AG09309 (cell line): ENCODE results near the gene COPS2.

Experiments used
- DNase-seq: peaks from one replicate; pipeline ENCODE4 v3.0.0-alpha.2; 2010; ENCODE audit warnings: low read depth
- H3K4me3 ChIP-seq: 2 replicates; pipeline ENCODE4 v1.5.1; 2011; ENCODE audit warnings: mild to moderate bottlenecking, low read depth, low read length, moderate library complexity; ENCODE audit not compliant: control insufficient read depth
- CTCF ChIP-seq: IDR thresholded peaks from 2 replicates; pipeline ENCODE4 v1.5.1; 2011; ENCODE audit warnings: mild to moderate bottlenecking, low read depth, low read length, inconsistent platforms; ENCODE audit not compliant: insufficient read depth, control insufficient read depth; ENCODE audit errors: missing control alignments

COPS2 gene

GRCh38 chr15:49155110-49155833, at the start of gene COPS2:
COPS2 (minus strand) TSS chr15:49155599; CDS start chr15:49155578, 21 bp downstream.
- no peak for TF ChIP-seq CTCF
- peak within 1 kb of the TSS; percentile 61 for H3K4me3 ChIP-seq
- peak; percentile 97 for DNase-seq

- TF ChIP-seq CTCF, result no peak
- no peak for DNase-seq
- H3K4me3 ChIP-seq, result no peak overlapping the region
Measured at GRCh38 chr15:49200347-49200746, 44.9 kb upstream of the COPS2 start.

- no peak for TF ChIP-seq CTCF
- no peak overlapping the region for H3K4me3 ChIP-seq
- no peak for DNase-seq
Measured at GRCh38 chr15:49199666-49200065, 44.3 kb upstream of the COPS2 start.

- DNase-seq, result no peak
- H3K4me3 ChIP-seq, result no peak overlapping the region
- TF ChIP-seq CTCF, result no peak
Measured at GRCh38 chr15:49196856-49197255, 41.5 kb upstream of the COPS2 start.

GRCh38 chr15:49191892-49192291, 36.5 kb upstream of the COPS2 start:
- TF ChIP-seq CTCF, result no peak
- DNase-seq, result no peak
- H3K4me3 ChIP-seq, result no peak overlapping the region

GRCh38 chr15:49190586-49190985, 35.2 kb upstream of the COPS2 start:
- DNase-seq, result no peak
- H3K4me3 ChIP-seq, result no peak overlapping the region
- no peak for TF ChIP-seq CTCF
